Activated naive CD8-positive, alpha-beta T cell (primary cell): ENCODE data around the gene MAOB.

Experiments used
- H3K27ac Mint-ChIP-seq: one replicate; pipeline ENCODE4 v1.8.0; 2021; ENCODE audit warnings: mixed read lengths
- H3K27me3 Mint-ChIP-seq: one replicate; pipeline ENCODE4 v1.8.0; 2021; ENCODE audit warnings: mixed read lengths
- H3K36me3 Mint-ChIP-seq: one replicate; pipeline ENCODE4 v1.8.0; 2021; ENCODE audit warnings: mixed read lengths
- H3K4me1 Mint-ChIP-seq: one replicate; pipeline ENCODE4 v1.8.0; 2021; ENCODE audit warnings: low read depth, mixed read lengths
- H3K4me3 Mint-ChIP-seq: one replicate; pipeline ENCODE4 v1.8.0; 2021; ENCODE audit warnings: mild to moderate bottlenecking, mixed read lengths
- H3K9me3 Mint-ChIP-seq: one replicate; pipeline ENCODE4 v1.8.0; 2021; ENCODE audit warnings: low read depth, mixed read lengths

Gene MAOB

DNA sequence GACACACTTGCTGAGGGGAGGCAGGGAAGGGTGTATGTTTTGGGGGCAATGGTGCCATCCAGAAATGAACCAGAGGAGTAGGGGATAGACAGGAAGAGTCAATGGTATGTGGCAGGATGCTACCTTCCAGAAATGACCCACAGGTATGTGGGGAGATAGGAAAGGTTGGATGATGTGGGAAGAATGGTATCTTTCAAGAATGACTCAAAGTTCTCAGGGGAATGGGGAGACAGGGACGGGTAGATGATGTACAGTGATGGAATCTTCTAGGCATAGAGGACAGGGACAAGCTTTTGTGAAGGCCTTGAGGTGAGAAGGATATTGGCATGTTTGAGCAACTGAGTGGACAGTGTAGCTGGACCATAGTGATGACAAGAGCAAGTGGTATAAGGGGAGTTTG lies 161.3 kb downstream of the MAOB start:
- H3K4me1 Mint-ChIP-seq = no peaks in the 10 kb centered on the region
- peaks cover 7% of the 10 kb centered on the region for H3K9me3 Mint-ChIP-seq
- H3K27ac Mint-ChIP-seq = no peak overlapping the region
- H3K36me3 Mint-ChIP-seq = no peaks in the 10 kb centered on the region
- no peak overlapping the region for H3K4me3 Mint-ChIP-seq
- H3K27me3 Mint-ChIP-seq = no peaks in the 10 kb centered on the region

DNA sequence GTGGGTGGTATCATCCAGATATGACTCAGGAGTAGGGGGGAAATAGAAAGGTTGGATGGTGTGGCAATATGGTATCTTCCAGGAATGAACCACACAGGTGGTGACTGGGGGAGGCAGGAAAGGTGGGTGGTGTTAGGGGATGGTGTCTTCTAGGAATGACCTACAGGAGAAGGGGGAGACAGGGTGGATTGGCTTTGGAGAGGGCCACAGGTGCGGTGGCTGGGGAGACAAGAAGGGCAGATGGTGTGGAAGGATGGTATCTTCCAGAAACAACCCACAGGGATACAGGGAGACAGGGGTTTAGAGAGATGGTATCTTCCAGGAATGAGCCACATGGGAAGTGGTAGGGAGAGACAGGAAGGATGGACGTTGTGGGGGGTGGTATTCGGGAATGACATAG lies 162.2 kb downstream of the MAOB start:
- Mint-ChIP-seq H3K27me3 (no peaks in the 10 kb centered on the region), H3K27ac (no peak overlapping the region)

DNA sequence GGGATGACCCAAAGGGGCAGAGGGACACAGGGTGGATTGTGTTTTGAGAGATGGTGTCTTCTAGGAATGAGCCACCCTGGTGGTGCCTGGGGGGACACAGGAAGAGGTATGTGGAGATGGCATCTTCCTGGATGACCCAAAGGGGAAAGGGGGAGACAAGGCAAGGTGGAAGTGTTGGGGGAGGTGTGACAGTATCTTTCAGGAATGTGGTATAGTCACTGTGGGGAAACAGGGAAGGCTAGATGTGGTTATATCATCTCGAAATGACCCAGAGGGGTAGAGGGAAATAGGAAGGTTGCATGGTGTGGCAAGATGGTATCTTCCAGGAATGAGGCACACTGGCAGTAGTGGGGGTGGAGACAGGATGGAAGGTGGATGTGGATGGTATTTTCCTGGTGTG lies 163.3 kb downstream of the MAOB start:
- H3K4me1 Mint-ChIP-seq = no peaks in the 10 kb centered on the region
- H3K27me3 Mint-ChIP-seq = no peaks in the 10 kb centered on the region
- H3K4me3 Mint-ChIP-seq = no peak overlapping the region
- no peak overlapping the region for H3K27ac Mint-ChIP-seq
- peaks cover 7% of the 10 kb centered on the region for H3K9me3 Mint-ChIP-seq
- H3K36me3 Mint-ChIP-seq = no peaks in the 10 kb centered on the region

More for the DNA sequence above, 162.2 kb downstream of the MAOB start:
- Mint-ChIP-seq H3K4me1 (no peaks in the 10 kb centered on the region), H3K4me3 (no peak overlapping the region), H3K36me3 (no peaks in the 10 kb centered on the region), H3K9me3 (peaks cover 7% of the 10 kb centered on the region)

DNA sequence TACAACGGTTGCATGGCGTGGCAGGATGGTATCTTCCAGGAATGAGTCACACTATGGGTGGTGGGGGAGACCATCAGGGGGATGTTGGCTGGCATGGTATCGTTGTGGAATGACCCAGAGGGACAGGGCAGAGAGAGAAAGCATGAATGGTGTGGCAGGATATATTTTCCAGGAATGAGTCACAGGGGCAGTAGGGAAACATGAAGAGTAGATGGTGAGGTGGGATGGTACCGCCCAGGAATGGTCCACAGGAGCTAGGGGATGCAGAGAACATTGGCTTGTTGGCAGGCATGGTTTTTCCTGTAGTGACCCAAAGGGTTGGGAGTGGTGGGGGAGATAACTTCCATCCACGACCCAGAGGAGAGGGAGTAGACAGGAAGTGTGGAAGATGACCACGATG lies 163.7 kb downstream of the MAOB start:
- H3K9me3 Mint-ChIP-seq = peaks cover 5% of the 10 kb centered on the region
- H3K4me3 Mint-ChIP-seq = no peak overlapping the region
- no peak overlapping the region for H3K27ac Mint-ChIP-seq
- H3K36me3 Mint-ChIP-seq = no peaks in the 10 kb centered on the region
- H3K27me3 Mint-ChIP-seq = no peaks in the 10 kb centered on the region
- no peaks in the 10 kb centered on the region for H3K4me1 Mint-ChIP-seq

DNA sequence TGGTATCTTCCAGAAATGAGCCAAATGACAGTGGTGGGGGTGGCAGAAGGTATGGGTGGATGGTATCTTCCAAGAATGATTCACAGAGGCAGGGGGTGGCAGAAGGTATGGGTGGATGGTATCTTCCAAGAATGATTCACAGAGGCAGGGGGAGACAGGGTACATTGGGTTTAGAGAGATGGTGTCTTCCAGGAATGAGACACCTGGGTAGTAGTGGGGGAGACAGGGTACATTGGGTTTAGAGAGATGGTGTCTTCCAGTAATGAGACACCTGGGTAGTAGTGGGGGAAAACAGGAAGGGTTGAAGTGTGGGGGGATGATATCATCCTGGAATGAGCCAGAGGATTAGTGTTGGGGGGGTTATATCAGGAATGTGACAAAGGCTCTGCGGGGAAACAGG lies 164.2 kb downstream of the MAOB start:
- H3K27me3 Mint-ChIP-seq = no peaks in the 10 kb centered on the region
- H3K4me1 Mint-ChIP-seq = no peaks in the 10 kb centered on the region
- no peak overlapping the region for H3K27ac Mint-ChIP-seq
- H3K36me3 Mint-ChIP-seq = no peaks in the 10 kb centered on the region
- no peak overlapping the region for H3K4me3 Mint-ChIP-seq
- peaks cover under 1% of the 10 kb centered on the region for H3K9me3 Mint-ChIP-seq

DNA sequence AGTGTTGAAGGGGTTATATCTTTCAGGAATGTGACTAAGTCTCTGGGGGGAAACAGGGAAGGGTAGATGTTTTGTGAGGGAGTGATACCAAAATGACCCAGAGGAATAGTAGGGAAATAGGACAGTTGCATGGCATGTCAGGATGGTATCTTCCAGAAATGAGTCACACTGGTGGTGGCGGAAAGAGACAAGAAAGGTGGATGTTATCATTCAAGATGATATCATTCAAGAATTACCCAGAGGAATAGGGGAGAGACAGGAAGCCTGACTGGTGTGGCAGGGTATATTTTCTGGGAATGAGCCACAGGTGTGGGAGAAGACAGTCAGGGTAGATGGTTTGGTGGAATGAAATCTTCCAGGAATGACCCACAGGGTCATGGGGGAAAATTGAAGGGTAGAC lies 165.1 kb downstream of the MAOB start:
- Mint-ChIP-seq H3K4me1 (no peaks in the 10 kb centered on the region), H3K36me3 (no peaks in the 10 kb centered on the region), H3K9me3 (no peaks in the 10 kb centered on the region), H3K4me3 (no peak overlapping the region), H3K27me3 (no peaks in the 10 kb centered on the region), H3K27ac (no peak overlapping the region)

DNA sequence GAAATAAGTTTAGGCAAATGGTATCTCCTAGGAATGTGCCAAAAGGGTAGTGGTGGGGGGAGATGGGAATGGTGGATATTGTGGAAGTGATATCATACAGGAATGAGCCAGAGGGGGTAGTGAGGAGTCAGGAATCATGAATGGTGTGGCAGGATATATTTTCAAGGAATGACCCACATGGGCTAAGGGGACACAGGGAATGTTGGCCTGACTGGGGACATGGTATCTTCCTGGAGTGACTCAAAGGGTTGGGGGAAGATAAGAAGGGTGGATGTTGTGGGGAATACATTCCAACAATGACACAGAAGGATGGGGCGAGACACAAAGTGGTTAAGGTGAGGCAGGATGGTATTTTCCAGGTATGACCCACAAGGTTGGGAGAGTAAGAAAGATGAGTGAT lies 165.6 kb downstream of the MAOB start:
- Mint-ChIP-seq H3K27me3 (no peaks in the 10 kb centered on the region), H3K27ac (no peak overlapping the region), H3K36me3 (no peaks in the 10 kb centered on the region), H3K4me1 (no peaks in the 10 kb centered on the region), H3K9me3 (no peaks in the 10 kb centered on the region), H3K4me3 (no peak overlapping the region)
